ENCODE data around the gene PXK.
"Not testable (repeated sequence)": the region's sequence is repeated elsewhere in the genome, so short reads cannot be mapped to it uniquely, and the experiment has no call there.

The PXK gene

GRCh38 chr3:58332575-58333188 lies at the start of gene PXK:
PXK (plus strand) TSS chr3:58332892; CDS start chr3:58332989, 97 bp downstream.
- peak; percentile 92 for DNase-seq (ENCODE audit: low read depth)
- TF ChIP-seq POLR2A (IDR thresholded peaks at IDR 0.05; ENCODE audit: extremely low read depth, insufficient read length) (peak; percentile 56), MYC (IDR thresholded peaks at IDR 0.05; ENCODE audit: low read depth, low read length) (peak; percentile 83), MAX (IDR thresholded peaks at IDR 0.05; ENCODE audit: low read depth, low read length) (peak; percentile 82), CTCF (IDR thresholded peaks at IDR 0.05; ENCODE audit: low read depth, low read length) (no peak)

GRCh38 chr3:58285334-58285733 lies 47.4 kb upstream of the PXK start:
- DNase-seq (ENCODE audit: low read depth), result no peak
- H3K4me3 ChIP-seq (ENCODE audit: low read depth, low read length), result no peak overlapping the region
- TF ChIP-seq MYC (IDR thresholded peaks at IDR 0.05; ENCODE audit: low read depth, low read length) (no peak), POLR2A (IDR thresholded peaks at IDR 0.05; ENCODE audit: extremely low read depth, insufficient read length) (no peak), CTCF (IDR thresholded peaks at IDR 0.05; ENCODE audit: low read depth, low read length) (no peak)

More at GRCh38 chr3:58332575-58333188, at the start of gene PXK:
- H3K4me3 ChIP-seq (ENCODE audit: low read depth, low read length), result peak within 1 kb of the TSS; percentile 81

- TF ChIP-seq MAX (IDR thresholded peaks at IDR 0.05; ENCODE audit: low read depth, low read length) (no peak), CTCF (IDR thresholded peaks at IDR 0.05; ENCODE audit: low read depth, low read length) (no peak)
- H3K4me3 ChIP-seq (ENCODE audit: low read depth, low read length), result no peak overlapping the region
- no peak for DNase-seq (ENCODE audit: low read depth)
Measured at GRCh38 chr3:58287354-58287753, 45.3 kb upstream of the PXK start.

- peak; percentile 23 for DNase-seq (ENCODE audit: low read depth)
- TF ChIP-seq POLR2A (IDR thresholded peaks at IDR 0.05; ENCODE audit: extremely low read depth, insufficient read length) (no peak), CTCF (IDR thresholded peaks at IDR 0.05; ENCODE audit: low read depth, low read length) (peak; percentile 18)
- no peak overlapping the region for H3K4me3 ChIP-seq (ENCODE audit: low read depth, low read length)
Measured at GRCh38 chr3:58288011-58288728, 44.5 kb upstream of the PXK start.

GRCh38 chr3:58288964-58289613 lies 43.6 kb upstream of the PXK start:
- not testable (repeated sequence) for H3K4me3 ChIP-seq (ENCODE audit: low read depth, low read length); DNase-seq (ENCODE audit: low read depth)

- DNase-seq (ENCODE audit: low read depth); H3K4me3 ChIP-seq (ENCODE audit: low read depth, low read length): not testable (repeated sequence)
Measured at GRCh38 chr3:58290446-58290845, 42.2 kb upstream of the PXK start.

- no peak for DNase-seq (ENCODE audit: low read depth)
- TF ChIP-seq MAX (IDR thresholded peaks at IDR 0.05; ENCODE audit: low read depth, low read length) (no peak), MYC (IDR thresholded peaks at IDR 0.05; ENCODE audit: low read depth, low read length) (no peak), CTCF (IDR thresholded peaks at IDR 0.05; ENCODE audit: low read depth, low read length) (no peak), POLR2A (IDR thresholded peaks at IDR 0.05; ENCODE audit: extremely low read depth, insufficient read length) (no peak)
- H3K4me3 ChIP-seq (ENCODE audit: low read depth, low read length), result no peak overlapping the region
Measured at GRCh38 chr3:58291671-58292338, 40.9 kb upstream of the PXK start.
